HG03108 (cell line): ENCODE data around the gene MGMT.

Experiments
- ATAC-seq: cut with Tn5 transposase; IDR thresholded peaks from one replicate; pipeline ENCODE4 v1.9.1; 2021; ENCODE audit warnings: moderate library complexity; ENCODE audit not compliant: unreplicated experiment

Gene MGMT

DNA sequence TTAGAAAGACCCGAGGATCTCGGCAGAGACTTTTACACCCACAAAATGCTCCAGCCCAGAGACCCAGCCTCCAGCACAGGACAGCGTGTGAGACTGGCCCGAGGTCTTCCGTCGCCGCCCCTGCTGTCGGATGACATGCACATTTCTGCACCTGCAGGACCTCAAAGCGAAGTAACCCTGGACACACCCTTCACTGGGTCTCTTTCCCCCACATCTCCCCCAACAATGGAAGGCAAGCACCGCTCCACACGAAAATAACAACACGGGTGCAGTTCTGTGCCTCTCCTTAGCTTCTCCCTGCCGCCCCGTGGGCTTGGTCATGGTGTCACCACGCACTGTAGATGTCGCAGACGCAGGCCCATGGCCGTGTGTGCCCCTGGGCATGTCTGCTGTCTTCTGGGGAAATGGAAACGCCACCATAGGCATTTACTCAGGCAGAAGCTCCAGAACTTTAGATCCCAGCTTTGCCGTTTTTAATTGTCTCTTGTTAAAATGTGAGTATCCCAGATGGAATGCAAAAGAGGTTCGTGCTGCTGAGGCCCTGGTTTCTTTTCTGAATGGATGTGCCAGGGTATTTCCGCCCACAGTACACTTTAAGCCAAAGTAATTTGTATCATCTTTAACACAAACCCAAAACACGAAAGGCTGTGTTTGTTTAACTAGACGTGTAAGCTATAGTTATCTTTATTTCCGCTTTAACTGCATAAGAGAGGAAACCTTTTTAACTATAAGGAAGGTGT lies 237.9 kb downstream of the MGMT start:
- ATAC-seq = no peak

DNA sequence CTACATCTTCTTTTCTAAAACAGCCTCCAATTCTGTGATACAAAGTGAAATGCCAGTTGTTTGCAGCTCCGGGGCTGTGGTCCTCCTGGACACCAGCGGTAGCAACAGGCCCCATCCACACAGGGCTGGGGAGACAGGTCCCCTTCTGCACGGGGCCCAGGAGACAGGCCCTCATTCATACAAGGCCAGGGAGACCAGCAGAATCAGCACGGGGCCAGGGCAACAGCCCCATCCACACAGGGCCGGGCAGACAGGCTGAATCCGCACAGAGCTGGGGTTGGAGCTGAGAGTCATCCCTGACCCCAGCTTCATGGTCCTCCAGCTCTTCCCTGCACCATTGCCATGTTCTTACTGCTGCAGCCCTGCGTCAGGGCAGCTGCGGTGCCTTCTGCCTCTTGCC lies 238.6 kb downstream of the MGMT start:
- ATAC-seq = no peak

DNA sequence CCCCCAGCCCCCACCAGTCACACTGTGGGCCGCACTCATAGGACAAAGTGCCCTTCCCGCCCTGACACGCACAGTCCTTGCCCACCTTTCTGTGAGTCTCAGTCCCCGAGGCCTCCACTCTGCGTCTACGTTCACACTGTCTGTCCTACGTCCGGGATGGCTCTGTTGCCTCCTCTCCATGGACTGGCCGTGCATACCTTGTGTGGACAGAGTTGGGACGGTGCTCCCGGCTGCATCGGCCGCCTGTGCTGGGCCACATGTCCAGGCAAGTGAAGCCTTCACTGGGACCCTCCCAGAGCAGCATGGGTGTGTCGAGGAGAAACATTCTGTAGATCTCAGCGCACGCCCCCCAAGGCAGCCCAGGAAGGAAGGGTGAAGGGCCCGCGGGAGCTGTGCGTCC lies 239.0 kb downstream of the MGMT start:
- no peak for ATAC-seq

DNA sequence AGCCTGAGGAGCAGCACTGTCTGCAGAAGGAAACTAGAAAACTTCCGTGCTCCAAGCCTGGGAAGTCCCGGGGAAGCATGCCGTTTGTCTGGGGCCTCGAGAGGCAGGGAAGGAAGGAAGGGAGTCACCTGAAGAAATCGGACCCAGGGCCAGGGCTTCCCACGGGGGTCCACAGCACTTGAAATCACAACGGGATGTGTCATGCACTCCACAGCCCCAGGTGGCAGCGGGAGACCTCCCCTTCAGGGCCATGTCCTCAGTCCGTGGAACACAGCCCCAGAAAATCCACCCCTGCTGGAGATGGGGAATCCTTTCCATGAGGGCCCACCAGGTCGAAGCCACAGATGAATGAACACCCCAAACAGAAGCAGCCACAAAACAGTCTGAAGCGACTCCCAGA lies 239.5 kb downstream of the MGMT start:
- ATAC-seq = no peak

DNA sequence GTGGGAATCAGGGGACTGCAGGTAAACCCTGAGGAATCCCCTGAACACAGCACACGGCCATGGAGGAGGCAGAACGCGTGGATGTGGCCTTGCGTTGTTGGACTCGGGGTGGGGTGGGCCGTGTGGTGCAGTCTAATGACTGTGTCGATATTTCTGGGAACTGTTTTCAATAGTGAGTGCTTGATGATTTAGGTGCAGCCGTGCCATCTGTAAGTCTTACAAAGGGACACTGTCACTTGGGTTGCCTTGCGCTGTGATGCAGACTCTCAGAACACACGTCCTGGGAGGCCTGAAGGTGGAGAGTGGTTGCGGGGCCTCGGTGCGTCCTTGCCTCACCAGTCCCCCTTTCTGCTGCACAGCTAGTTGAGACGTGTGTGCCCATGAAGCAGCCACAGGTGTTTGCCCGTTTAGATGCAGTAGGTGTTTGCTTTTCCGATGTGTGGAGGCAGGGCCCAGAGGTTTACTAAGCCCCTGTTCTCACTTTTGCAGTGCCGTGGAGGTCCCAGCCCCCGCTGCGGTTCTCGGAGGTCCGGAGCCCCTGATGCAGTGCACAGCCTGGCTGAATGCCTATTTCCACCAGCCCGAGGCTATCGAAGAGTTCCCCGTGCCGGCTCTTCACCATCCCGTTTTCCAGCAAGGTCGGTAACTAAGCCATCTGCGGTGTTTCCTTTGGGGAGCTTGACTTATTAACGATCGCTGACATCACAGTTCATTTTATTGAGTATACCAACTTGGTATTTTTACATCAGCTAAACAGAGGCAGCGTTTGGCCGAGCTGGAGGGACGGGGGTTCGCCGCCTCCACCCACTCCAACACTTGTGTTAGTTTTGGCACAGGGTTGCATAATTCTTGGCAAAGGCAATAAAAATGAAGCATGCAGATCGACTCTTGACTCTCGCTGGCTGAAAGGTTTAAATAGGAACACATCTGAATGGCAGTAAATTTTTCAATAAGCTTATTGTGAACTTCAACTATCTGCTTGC lies 240.7 kb downstream of the MGMT start:
- ATAC-seq = no peak

DNA sequence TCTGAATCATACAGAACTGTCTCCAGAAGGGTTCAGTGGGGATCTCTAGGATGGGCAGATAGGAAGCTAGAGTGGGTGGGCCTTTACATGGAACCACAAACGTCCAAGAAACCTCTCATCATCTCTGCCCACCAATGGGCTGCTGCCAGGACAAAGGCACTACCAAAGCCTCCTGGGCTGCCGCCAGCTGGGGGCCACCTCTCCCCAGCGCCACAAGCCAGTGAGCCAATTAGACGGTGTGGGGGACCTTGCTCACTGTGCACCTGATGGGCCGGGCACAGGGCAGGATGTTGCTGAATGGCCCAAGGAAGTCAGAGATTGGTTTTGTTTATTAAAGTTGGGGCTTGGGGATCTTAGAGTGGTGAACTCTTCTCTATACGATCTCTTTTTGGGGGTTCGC lies 242.1 kb downstream of the MGMT start:
- ATAC-seq = no peak

DNA sequence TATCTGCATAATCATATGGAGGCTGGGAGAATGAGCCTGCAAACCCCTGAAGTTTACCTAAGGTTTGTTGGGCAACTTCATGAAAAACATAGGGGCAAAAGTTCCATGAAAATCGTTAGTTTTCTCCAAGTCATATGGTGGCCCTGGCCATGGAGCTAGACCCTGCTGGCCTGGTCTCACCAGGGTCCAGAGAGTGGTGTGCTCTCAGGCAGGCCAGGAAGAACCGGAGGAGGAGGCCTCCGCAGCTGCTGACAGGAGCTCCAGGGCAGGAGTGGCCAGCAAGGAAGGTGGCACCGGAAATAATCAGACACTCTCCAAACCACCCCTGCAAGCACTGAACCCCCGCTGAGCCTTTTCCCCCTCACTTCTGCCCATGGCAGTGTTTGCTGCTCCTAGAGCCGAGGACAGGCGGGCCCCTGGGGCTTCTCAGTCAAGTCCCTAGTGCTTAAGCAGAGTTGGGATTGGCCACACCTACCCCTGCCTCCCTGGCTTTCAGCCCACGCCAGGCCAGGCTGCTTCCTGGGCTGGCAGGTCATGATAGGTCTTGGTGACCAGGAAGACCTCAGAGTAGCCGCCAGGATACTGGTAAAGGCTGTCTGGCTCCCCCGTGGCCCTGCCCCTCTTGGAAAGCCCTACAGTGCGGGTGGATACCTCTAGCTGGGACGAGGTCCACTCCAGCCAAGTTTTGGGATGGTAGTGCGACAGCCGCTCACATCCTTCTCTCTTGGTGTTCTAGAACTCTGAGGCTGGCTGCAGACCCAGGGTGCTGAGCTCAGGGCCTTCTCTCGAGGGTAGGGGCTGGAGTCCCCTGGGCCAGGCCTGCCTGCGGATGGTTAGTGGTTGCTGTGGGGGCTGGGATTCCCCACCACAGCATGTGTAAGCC lies 242.8 kb downstream of the MGMT start:
- no peak for ATAC-seq

DNA sequence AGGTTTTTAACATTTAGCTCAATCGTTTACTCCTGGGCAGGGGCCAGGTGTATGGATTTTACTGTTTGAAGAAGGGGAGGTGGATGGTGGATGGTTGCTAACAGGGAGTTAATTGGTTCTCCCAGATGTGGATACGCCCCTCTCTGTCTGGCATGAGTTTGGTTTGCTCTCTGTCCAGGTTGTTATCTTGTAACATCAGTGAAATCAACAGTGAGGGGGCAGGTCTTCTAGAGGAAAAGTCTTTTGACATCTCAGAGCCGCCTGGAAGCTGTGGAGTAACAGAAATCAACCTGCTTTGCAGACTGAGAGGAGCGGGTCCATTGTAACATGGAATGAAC lies 243.4 kb downstream of the MGMT start:
- ATAC-seq = no peak

DNA sequence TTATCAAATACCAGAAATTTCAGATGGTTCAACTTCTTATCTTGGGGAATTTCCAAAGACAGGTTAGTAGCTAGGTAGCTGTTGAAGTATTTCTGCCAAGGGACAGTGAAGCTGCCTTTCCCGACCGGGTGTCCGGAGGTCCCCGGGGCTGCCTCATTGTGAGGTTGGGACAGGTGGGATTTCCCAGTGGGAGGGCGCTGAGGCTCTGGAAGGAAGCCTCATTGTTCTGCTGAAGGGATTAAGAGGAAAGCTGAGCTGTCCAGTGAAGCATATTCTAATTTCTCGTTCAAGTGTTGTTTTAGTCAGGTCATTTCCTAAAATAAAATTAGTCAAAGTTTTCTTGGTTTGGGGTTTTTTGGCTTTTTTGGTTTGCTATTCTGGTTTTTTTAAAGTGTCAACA lies 244.2 kb downstream of the MGMT start:
- ATAC-seq = no peak

DNA sequence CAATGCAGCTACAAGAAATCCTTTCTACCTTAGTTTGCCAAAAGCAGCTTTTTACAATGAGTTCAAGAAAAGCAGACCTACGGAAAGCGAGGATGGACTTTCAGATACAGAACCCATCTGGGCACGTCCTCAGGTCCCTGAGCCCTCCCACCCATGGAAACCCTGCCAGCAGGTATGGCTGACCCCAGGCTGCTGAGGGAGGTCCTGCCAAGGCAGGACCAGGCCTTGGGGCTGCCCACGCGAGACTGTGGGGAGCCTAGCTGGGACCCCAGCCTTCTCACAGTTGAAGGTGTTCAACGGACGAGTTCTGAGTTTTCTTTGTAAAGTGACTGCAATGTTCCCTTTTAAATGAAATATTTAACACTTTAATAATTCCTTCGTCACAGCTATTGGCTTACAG lies 245.0 kb downstream of the MGMT start:
- ATAC-seq = no peak

DNA sequence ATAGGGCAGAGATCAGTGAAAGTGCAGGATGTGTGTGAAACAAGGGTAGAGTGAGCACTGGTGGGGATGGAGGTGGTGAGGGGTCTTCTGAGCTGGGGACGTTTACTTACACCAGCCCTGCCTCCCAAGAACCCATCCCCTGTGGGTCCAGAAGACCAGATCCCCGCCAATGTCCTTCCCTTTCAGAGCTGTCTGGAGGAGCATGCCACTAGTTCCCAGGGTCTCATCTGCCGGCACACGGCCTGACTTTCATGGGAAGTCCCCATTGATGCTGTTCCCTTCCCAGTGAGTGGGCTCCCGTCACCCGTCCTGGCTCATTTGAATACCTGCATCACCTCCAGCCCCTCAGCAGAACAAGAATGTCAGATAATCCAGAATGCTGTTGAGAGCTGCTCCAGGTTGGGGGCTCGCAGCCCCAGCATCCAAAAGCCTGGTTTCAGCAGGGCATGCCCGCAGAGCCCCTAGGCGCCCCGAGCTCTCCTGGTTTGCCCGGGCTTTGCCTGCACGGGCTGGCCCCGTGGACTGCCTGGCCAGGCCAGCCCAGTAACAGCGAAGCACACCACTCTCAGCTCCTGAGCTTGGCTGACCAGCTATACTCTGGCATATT lies 246.7 kb downstream of the MGMT start:
- ATAC-seq = no peak

DNA sequence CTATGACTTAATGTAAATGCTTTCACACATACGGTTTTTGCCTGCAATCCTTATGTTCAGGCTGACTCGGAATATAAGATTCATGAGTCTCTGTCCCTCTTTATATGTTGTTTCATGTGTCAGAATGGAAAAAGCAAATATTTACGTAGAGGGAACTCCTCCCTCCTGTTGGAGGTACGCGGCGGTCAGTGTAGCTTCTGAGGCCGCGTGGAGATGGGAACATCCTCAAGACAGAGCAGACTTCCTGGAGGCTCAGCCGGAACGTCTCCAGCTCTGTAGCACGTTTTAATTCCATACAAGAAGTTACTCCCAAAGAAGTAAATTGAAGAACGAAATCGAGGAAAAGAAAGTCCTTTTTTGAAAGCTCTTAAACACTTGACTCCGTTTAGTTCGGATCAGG lies 248.8 kb downstream of the MGMT start:
- no peak for ATAC-seq

DNA sequence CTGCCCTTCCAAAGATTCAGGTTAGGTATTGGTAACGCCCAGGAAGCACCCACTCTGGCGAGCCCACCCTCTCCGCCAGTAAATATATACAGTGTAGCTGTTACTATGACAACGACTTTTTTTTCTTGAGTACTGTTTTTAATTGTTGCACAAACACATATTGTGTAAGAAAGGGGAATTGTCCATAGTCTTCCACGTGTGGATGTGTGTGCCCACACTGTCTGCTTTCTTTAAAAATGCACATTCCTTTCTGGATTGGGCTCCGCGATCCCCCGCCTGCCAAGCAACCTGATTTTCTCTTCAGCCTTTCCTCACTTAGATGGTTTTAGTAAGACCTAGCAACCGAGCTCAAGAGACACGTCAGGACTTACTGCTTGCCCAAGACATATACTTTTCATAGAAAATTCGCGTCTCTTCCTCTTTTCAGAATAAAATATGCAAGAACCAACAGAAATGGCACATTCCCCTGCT lies 249.2 kb downstream of the MGMT start:
- no peak for ATAC-seq

DNA sequence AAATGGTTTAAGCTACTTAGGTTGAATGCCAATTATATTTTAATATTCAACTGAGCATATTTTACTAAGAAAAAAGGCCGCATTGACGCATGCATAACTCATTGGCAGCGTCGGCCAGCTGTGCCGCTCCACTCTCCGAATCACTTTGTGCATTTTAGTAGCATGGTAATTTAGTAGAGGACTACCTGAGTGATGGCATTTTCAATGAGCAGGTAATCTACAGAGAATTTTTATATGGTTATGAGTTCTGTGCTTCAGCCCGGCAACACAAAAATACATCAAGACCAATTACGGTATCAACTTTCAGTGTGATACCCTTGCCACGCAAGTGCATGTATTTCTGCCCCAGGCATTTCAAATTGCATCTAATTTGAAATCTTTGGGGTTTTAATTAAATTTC lies 249.8 kb downstream of the MGMT start:
- ATAC-seq = no peak

DNA sequence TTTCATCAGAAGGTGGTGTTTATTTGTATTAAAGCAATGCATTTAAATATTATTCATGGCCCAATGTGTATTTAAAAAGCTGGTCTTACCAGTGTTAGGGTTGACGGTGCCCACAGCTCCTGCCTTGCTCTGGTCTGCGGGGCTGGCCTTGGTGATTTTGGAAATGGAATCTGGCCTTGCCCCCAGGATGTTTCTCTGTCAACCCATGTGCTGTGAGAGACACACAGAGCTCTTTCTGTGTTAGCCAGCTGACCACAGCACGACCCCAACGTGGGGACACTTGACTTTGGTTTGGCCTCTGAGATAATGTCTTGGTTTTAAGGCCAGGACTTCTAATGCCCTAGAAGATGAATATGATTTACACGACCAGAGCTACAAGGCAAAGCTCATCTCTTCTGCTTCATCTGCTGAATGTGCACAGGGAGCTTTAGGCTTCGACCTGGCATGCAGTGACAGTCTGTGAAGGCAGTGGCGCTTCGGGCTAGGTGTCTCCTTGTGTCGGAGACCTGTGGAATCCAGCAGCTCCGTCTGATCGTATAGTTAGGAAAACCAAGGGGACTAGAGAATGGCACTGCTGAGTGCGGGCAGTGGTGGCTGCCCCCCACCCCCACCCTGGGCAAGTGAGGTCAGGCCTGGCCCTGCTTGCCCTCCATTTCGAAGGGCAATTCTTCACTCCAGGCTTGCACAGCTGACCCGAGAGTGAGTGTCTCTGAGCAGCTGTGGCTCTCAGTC lies 250.9 kb downstream of the MGMT start:
- no peak for ATAC-seq

DNA sequence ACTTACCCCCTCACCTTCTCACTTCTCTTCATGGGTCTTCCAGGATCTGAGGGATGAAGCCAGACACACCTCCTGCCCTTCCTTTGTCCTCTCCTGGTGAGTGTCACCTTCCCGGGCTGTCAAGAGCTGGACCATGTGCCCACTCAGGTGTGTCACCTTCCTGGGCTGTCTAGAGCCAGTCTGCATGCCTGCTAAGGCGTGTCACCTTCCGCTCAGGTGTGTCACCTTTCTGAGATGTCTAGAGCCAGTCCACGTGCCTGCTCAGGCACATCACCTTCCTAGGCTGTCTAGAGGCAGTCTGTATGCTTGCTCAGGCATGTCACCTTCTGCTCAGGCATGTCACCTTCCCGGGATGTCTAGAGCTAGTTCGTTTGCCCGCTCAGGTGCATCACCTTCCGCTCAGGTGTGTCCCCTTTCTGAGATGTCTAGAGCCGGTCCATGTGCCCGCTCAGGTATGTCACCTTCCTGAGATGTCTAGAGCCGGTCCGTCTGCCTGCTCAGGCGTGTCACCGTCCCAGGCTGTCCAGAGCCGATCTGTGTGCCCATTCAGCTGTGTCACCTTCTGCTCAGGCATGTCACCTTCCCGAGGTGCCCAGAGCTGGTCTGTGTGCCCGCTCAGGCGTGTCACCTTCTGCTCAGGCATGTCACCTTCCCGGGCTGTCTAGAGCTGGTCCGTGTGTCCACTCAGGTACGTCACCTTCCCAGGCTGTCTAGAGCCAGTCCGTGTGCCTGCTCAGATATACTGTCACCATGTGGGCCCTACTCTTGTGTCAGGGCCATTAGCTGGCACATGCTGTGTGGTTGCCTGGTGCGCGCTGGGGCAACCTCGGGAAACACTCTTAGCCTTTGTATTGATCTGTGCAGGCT lies 251.7 kb downstream of the MGMT start:
- no peak for ATAC-seq

DNA sequence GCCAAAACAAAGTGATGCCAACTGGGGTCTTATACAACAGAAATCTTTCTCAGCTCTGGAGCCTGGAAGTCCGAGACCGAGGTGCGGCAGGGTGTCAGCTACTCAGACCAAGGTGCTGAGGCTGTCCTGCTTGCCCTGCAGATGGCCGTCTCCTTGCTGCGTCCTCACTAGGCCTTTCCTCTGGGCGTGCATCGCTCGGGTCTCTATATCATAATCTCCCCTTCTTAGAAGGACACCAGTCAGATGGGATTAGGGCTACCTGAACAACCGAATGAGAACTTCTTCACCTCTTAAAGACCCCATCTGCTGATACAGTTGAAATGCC lies 252.3 kb downstream of the MGMT start:
- no peak for ATAC-seq

DNA sequence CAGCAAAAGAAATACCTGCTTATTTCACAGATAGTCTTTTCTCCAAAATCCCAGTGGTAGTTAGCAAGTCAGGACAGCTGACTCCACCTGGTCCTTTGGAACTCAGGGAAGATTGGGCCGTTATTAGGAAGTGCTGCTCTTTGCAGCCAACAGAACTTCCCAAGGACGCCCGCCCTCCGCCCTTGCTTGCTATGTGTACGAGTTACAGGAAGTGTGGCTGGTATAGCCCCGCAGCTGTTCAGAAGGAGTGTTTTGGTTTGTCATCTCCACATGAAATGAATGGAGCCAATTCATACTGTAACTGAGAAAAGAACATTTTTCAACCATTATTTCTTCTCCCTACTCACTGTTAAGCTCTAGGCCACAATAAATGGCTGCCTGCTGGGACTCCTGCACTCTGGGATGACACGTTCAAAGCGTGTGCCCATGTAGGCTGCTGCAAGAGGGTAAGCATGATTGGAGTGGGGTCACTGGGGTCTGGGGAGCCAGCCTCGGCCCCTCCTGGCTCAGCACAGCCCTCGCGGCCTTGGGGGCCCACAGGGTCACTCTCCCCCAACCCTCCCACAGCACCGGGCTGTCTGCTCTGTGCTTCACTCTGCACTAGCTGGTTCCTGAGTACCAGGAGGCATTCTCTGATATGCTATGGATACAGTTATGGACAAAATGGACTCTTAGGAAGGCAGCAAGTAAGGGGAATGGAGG lies 253.0 kb downstream of the MGMT start:
- no peak for ATAC-seq

DNA sequence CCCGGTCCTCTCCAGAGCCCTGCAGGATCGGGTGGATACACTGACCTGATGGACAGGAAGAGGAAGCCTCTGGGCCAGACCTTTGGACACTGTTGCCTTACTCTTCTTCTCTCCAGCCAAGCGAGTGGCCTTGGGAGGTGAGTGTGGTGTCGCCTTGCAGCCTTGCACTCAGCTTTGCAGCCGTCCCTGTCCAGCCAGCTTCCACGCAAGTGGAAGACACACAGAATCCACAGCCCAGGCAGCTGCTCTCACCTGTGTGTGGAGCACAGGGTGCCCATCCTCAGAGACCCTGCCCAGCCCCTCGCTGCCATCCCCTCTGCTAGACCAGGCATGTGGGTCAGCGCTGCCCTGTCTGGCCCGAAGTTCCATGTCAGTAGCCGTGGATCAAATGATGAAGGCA lies 258.0 kb downstream of the MGMT start:
- ATAC-seq = no peak
